CD4-positive, alpha-beta T cell treated with Interleukin-21 for 1 hour (primary cell): ENCODE data around the gene TOPBP1.

Experiments
- DNase-seq: peaks from one replicate; pipeline ENCODE4 v3.0.0-alpha.2; 2020

Gene TOPBP1

GRCh38 chr3:133606342-133606741 is 55.4 kb downstream of the TOPBP1 start:
- no peak for DNase-seq

- no peak for DNase-seq
These were observed 61.1 kb downstream of the TOPBP1 start for GRCh38 chr3:133600572-133601081.

- no peak for DNase-seq
These were observed 62.5 kb downstream of the TOPBP1 start for GRCh38 chr3:133599280-133599679.

GRCh38 chr3:133598405-133598804 is 63.3 kb downstream of the TOPBP1 start:
- no peak for DNase-seq

- DNase-seq: no peak
These were observed 66.4 kb downstream of the TOPBP1 start for GRCh38 chr3:133595341-133595740.

GRCh38 chr3:133593243-133593642 is 68.5 kb downstream of the TOPBP1 start:
- DNase-seq: no peak

- DNase-seq: no peak
These were observed 68.9 kb downstream of the TOPBP1 start for GRCh38 chr3:133592843-133593242.

GRCh38 chr3:133591271-133591742 is 70.4 kb downstream of the TOPBP1 start:
- no peak for DNase-seq

GRCh38 chr3:133589503-133589902 is 72.2 kb downstream of the TOPBP1 start:
- no peak for DNase-seq

- no peak for DNase-seq
These were observed 72.8 kb downstream of the TOPBP1 start for GRCh38 chr3:133588784-133589465.

- DNase-seq: no peak
These were observed 73.7 kb downstream of the TOPBP1 start for GRCh38 chr3:133588035-133588434.

GRCh38 chr3:133583396-133583795 is 78.3 kb downstream of the TOPBP1 start:
- no peak for DNase-seq

- DNase-seq: peak; percentile 28
These were observed 83.1 kb downstream of the TOPBP1 start for GRCh38 chr3:133578548-133579191.

GRCh38 chr3:133576169-133576568 is 85.6 kb downstream of the TOPBP1 start:
- DNase-seq: no peak

GRCh38 chr3:133575086-133575485 is 86.7 kb downstream of the TOPBP1 start:
- no peak for DNase-seq

GRCh38 chr3:133574260-133574881 is 87.4 kb downstream of the TOPBP1 start:
- DNase-seq: peak; percentile 76

- no peak for DNase-seq
These were observed 88.0 kb downstream of the TOPBP1 start, which contains the start of gene CDV3 for GRCh38 chr3:133573629-133574194. Gene CDV3 (plus strand): TSS chr3:133573686. CDS start chr3:133574045, 359 bp downstream.

- DNase-seq: peak; percentile 100
These were observed 88.6 kb downstream of the TOPBP1 start for GRCh38 chr3:133573054-133573628.

- DNase-seq: peak; percentile 55
These were observed 89.3 kb downstream of the TOPBP1 start for GRCh38 chr3:133572158-133573053.

- no peak for DNase-seq
These were observed 90.8 kb downstream of the TOPBP1 start for GRCh38 chr3:133570937-133571320.

GRCh38 chr3:133570139-133570936 is 91.4 kb downstream of the TOPBP1 start:
- no peak for DNase-seq
